ENCODE measurements around the gene BTRC. TPM values are rescaled to one million over a fixed set of nuclear protein-coding genes. Genes with fewer than 3 reads are reported as not detected.
"Not testable (repeated sequence)": the region's sequence is repeated elsewhere in the genome, so short reads cannot be mapped to it uniquely, and the experiment has no call there.

The BTRC gene
- total RNA-seq, 1 donor from 2014 or later, result 18.2 TPM

DNA sequence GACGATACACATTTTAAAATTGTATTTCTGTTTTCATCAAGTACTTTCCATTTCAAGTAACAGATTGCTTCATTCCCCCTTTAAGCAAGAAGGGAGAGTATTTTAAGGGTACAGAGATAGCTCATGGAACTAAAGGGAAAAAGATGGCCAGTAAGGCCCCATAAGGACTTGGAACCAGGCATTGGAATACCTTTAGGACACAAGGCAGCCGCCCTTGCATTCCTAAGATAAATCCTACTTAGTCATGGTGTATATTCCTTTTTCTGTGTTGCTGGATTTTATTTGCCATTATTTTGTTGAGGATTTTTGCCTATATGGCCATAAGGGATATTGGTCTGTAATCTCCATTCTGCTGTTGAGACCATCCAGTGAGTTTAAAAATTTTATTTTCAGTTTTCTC lies 49.2 kb downstream of the BTRC start:
- ATAC-seq (no peak), DNase-seq (no peak)
- Histone ChIP-seq H3K4me1 (no peaks in the 10 kb centered on the region), H3K36me3 (no peaks in the 10 kb centered on the region), H3K4me3 (no peak overlapping the region), H3K9me3 (no peaks in the 10 kb centered on the region), H3K27me3 (no peaks in the 10 kb centered on the region), H3K27ac (no peak overlapping the region)
- TF ChIP-seq, protein P1, sequence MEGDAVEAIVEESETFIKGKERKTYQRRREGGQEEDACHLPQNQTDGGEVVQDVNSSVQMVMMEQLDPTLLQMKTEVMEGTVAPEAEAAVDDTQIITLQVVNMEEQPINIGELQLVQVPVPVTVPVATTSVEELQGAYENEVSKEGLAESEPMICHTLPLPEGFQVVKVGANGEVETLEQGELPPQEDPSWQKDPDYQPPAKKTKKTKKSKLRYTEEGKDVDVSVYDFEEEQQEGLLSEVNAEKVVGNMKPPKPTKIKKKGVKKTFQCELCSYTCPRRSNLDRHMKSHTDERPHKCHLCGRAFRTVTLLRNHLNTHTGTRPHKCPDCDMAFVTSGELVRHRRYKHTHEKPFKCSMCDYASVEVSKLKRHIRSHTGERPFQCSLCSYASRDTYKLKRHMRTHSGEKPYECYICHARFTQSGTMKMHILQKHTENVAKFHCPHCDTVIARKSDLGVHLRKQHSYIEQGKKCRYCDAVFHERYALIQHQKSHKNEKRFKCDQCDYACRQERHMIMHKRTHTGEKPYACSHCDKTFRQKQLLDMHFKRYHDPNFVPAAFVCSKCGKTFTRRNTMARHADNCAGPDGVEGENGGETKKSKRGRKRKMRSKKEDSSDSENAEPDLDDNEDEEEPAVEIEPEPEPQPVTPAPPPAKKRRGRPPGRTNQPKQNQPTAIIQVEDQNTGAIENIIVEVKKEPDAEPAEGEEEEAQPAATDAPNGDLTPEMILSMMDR (IDR thresholded peaks at IDR 0.05), result no peak
- intact Hi-C loops (cut with DNase I), result no loop called here

DNA sequence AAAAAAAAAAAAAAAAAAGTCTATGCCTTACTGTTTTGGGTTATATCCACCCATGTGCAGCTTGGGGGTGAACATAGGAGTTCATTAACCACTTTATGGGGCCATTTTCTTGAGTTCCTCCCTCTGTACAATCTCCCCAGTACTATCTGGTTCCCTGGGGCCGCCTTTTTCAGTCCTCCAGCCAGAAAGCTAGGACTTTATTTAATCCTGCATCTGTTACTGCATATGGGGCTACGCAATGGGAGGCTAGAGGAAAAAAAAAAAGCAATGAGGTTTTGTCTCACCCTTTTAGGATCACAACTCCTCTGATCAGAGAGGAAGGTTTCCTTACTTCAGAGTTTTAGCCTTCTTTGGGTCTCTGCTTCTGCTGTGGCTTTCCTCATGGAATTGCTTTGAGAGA lies 51.0 kb downstream of the BTRC start:
- DNase-seq, result no peak
- no peak for ATAC-seq

DNA sequence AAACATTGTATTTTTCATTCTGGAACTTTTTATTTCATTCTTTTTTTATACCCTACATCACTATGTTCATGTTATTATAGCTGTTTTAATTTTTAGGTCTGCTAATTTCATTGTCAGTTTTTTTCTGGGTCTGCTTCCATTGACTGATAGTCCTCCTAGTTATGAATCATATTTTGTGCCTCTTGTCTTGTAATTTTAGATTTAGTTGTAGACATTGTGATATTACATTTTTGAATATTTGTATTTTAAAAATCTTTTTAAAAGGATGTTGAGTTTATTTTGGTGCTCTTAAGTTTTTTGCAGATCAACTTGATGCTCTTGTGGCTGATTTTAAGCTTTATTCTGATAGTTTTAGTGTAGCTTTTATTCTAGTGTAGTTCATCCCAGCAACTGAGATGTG lies 57.6 kb downstream of the BTRC start:
- no peaks in the 10 kb centered on the region for H3K9me3 ChIP-seq
- no peak overlapping the region for H3K4me3 ChIP-seq
- peaks cover 5% of the 10 kb centered on the region for H3K36me3 ChIP-seq
- intact Hi-C loops (cut with DNase I), result no loop called here
- no peaks in the 10 kb centered on the region for H3K27me3 ChIP-seq
- H3K4me1 ChIP-seq, result no peaks in the 10 kb centered on the region
- ATAC-seq, result no peak
- H3K27ac ChIP-seq, result no peak overlapping the region
- DNase-seq, result no peak
- TF ChIP-seq, protein P1 (IDR thresholded peaks at IDR 0.05), result no peak

More for the DNA sequence above, 51.0 kb downstream of the BTRC start:
- H3K4me1 ChIP-seq, result no peaks in the 10 kb centered on the region
- TF ChIP-seq, protein P1 (IDR thresholded peaks at IDR 0.05), result no peak
- no peaks in the 10 kb centered on the region for H3K27me3 ChIP-seq
- H3K4me3 ChIP-seq, result no peak overlapping the region
- no peak overlapping the region for H3K27ac ChIP-seq
- peaks cover 5% of the 10 kb centered on the region for H3K36me3 ChIP-seq
- intact Hi-C loops (cut with DNase I), result no loop called here
- no peaks in the 10 kb centered on the region for H3K9me3 ChIP-seq

DNA sequence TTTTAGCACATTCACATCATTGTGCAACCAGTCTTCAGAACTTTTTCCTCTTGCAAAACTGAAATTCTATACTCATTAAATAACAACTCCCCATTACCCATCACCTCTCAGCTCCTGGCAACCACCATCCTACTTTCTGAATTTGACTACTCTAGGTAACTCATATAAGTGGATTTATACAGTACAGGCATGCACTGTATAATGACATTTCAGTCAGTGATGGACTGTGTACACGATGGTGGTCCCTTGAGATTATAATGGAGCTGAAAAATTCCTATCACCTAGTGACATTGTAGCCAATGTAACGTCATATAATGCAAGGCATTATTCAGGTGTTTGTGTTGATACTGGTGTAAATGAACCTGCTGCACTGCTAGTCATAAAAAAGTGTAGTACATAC lies 60.1 kb downstream of the BTRC start:
- DNase-seq (no peak), ATAC-seq (no peak)
- intact Hi-C loops (cut with DNase I), result no loop called here
- Histone ChIP-seq H3K36me3 (no peaks in the 10 kb centered on the region), H3K9me3 (no peaks in the 10 kb centered on the region), H3K27ac (no peak overlapping the region), H3K4me3 (no peak overlapping the region), H3K27me3 (no peaks in the 10 kb centered on the region), H3K4me1 (no peaks in the 10 kb centered on the region)
- TF ChIP-seq, protein P1 (IDR thresholded peaks at IDR 0.05), result no peak

DNA sequence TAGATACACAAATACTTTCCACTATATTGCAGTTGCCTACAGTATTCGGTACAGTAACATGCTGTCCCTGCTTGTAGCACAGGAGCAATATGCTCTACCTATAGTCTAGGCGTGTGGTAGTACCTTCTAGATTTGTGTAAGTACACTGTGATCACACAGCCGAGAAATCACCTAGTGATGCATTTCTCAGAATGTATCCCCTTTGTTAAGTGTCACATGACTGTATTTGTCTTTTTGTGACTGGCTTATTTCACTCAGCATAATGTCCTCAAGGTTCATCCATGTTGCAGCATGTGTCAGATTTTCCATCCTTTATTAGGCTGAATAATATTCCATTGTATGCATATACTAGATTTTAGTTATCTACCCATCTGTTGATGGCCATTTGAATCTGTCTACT lies 61.9 kb downstream of the BTRC start:
- H3K27ac ChIP-seq, result no peak overlapping the region
- no peaks in the 10 kb centered on the region for H3K9me3 ChIP-seq
- TF ChIP-seq, protein P1 (IDR thresholded peaks at IDR 0.05), result no peak
- H3K27me3 ChIP-seq, result no peaks in the 10 kb centered on the region
- ATAC-seq (no peak), DNase-seq (no peak)
- no peaks in the 10 kb centered on the region for H3K36me3 ChIP-seq
- intact Hi-C loops (cut with DNase I), result no loop called here
- H3K4me1 ChIP-seq, result no peaks in the 10 kb centered on the region
- no peak overlapping the region for H3K4me3 ChIP-seq

DNA sequence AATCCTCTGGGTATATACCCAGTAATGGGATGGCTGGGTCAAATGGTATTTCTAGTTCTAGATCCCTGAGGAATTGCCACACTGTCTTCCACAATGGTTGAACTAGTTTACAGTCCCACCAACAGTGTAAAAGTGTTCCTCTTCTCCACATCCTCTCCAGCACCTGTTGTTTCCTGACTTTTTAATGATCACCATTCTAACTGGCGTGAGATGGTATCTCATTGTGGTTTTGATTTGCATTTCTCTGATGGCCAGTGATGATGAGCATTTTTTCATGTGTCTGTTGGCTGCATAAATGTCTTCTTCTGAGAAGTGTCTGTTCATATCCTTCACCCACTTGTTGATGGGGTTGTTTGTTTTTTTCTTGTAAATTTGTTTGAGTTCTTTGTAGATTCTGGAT lies 68.0 kb downstream of the BTRC start:
- H3K36me3 ChIP-seq; H3K27ac ChIP-seq; H3K4me3 ChIP-seq; H3K9me3 ChIP-seq; ATAC-seq; intact Hi-C loops (cut with DNase I); DNase-seq; H3K4me1 ChIP-seq; H3K27me3 ChIP-seq: not testable (repeated sequence)
